Upper lobe of right lung (tissue), 1 donor: ENCODE results near the gene VASH2. TPM values are rescaled to one million over a fixed set of nuclear protein-coding genes. Genes with fewer than 3 reads are reported as not detected.
"Not testable (repeated sequence)": the region's sequence is repeated elsewhere in the genome, so short reads cannot be mapped to it uniquely, and the experiment has no call there.

ENCODE experiments used
- ATAC-seq: fragments of 200-7000 bp; cut with Tn5 transposase; one replicate; pipeline ENCODE4 v1.9.1; 2020; ENCODE audit warnings: mild to moderate bottlenecking, moderate library complexity
- DNase-seq: peaks from one replicate; pipeline ENCODE4 v3.0.0-alpha.2; 2020
- H3K27ac ChIP-seq: fragments of 200-600 bp; one replicate; pipeline ENCODE4 v1.8.0; 2022
- H3K27me3 ChIP-seq: fragments of 200-600 bp; one replicate; pipeline ENCODE4 v1.8.0; 2022; ENCODE audit warnings: mild to moderate bottlenecking
- H3K36me3 ChIP-seq: fragments of 200-600 bp; one replicate; pipeline ENCODE4 v1.8.0; 2022
- H3K4me1 ChIP-seq: fragments of 200-600 bp; one replicate; pipeline ENCODE4 v1.8.0; 2022
- H3K4me3 ChIP-seq: fragments of 200-600 bp; one replicate; pipeline ENCODE4 v1.8.0; 2022; ENCODE audit warnings: mild to moderate bottlenecking
- H3K9me3 ChIP-seq: fragments of 200-600 bp; one replicate; pipeline ENCODE4 v1.8.0; 2022
- CTCF ChIP-seq: fragments of 200-600 bp; IDR thresholded peaks from one replicate; pipeline ENCODE4 v1.8.0; 2022; ENCODE audit warnings: antibody characterized with exemption
- intact Hi-C: fragments of 100-400 bp; cut with DNase I; formaldehyde crosslinking; loops from one replicate; pipeline ENCODE4 v1.11.0; 2022
- long read RNA-seq: library from polyadenylated mRNA; unstranded; transcript quantifications from one replicate; pipeline ENCODE4 v2.0.0, GENCODE V29; 2021
- total RNA-seq: library from RNA; stranded (reverse); fragmentation: NEBNext Ultra II Directional; extraction: Animal tissue kit (Norgen Biotek cat#: 25700); gene quantifications from one replicate; pipeline ENCODE4 v1.2.1, GENCODE V29; 2021
- donor health status: DM: no; HTN: yes; CAD: no; lungs with severe emphysema.

VASH2 gene
- total RNA-seq: 1.9 TPM
- long read RNA-seq: 0 reads

DNA sequence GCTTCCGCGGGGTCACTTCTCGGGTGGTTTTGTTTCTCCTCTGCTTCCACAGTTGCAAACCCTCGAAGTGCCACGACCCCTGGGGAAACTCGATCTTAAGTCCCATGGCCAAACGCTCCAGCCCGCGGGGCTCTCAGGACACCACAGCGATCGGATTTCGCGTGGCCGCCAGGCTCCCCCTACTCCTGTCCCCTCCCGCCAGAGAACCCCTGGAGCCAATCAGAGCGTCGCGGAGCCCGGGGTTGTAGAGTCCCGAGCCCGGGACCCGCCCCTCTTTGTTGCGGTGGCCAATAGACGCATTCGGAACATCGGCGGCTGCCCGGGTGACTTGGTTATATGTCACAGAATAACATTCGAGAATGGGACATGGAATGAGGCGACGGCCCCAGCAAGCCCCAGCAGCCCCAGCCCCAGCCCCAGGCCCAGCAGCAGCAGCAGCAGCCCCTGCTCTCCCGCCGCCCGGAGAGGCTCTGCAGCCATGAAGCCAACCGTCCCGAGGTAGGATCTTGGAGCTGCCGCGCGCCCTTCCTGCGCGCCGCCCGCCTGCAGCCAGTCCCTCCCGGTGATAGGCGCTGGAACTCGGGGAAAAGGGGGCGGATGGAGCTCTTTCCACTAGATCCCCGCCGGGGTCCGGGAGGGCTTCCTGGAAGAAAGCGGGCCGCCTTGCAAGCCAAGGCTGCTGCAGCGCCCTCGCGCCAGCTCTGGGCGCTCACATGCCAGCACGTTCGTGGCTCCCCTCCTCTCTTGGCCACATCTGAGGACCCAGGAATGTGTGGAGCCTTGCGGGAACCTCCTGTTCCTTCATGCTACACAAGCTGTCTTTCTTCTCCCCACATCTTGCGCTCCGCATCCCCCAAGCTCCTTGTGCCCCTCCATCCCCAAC, at the start of gene VASH2:
Gene VASH2 (plus strand): TSS at position 299 of the 883 bp plus-strand sequence. CDS start 1,002 bp downstream, outside the sequence.
- peak; percentile 84 for DNase-seq
- no peak for TF ChIP-seq CTCF
- intact Hi-C loops: no loop called here
- Histone ChIP-seq H3K9me3 (no peaks in the 10 kb centered on the region), H3K4me1 (peaks cover 13% of the 10 kb centered on the region), H3K36me3 (no peaks in the 10 kb centered on the region), H3K27ac (no peak within 1 kb of the TSS), H3K4me3 (peak within 1 kb of the TSS; percentile 51), H3K27me3 (peaks cover 20% of the 10 kb centered on the region)
- ATAC-seq: peak; percentile 97

GRCh38 chr1:212901290-212901689, 49.1 kb upstream of the VASH2 start:
- ATAC-seq (no peak), DNase-seq (no peak)
- H3K27ac ChIP-seq: no peak overlapping the region
- no peaks in the 10 kb centered on the region for H3K9me3 ChIP-seq
- peaks cover 14% of the 10 kb centered on the region for H3K36me3 ChIP-seq
- no peak overlapping the region for H3K4me3 ChIP-seq
- no peaks in the 10 kb centered on the region for H3K4me1 ChIP-seq
- H3K27me3 ChIP-seq: no peaks in the 10 kb centered on the region
- intact Hi-C loops: no loop called here
- TF ChIP-seq CTCF: no peak

- no peaks in the 10 kb centered on the region for H3K4me1 ChIP-seq
- H3K27ac ChIP-seq: no peak overlapping the region
- peaks cover 9% of the 10 kb centered on the region for H3K36me3 ChIP-seq
- ATAC-seq (no peak), DNase-seq (no peak)
- no peak for TF ChIP-seq CTCF
- H3K27me3 ChIP-seq: no peaks in the 10 kb centered on the region
- no peaks in the 10 kb centered on the region for H3K9me3 ChIP-seq
- H3K4me3 ChIP-seq: no peak overlapping the region
- intact Hi-C loops: no loop called here
Observed at GRCh38 chr1:212902054-212902453, 48.3 kb upstream of the VASH2 start.

- Histone ChIP-seq H3K4me1 (no peaks in the 10 kb centered on the region), H3K36me3 (peaks cover 6% of the 10 kb centered on the region), H3K9me3 (no peaks in the 10 kb centered on the region), H3K27me3 (no peaks in the 10 kb centered on the region), H3K4me3 (no peak overlapping the region), H3K27ac (no peak overlapping the region)
- no peak for TF ChIP-seq CTCF
- intact Hi-C loops: no loop called here
- ATAC-seq (no peak), DNase-seq (no peak)
Observed at GRCh38 chr1:212903664-212904063, 46.7 kb upstream of the VASH2 start.

DNA sequence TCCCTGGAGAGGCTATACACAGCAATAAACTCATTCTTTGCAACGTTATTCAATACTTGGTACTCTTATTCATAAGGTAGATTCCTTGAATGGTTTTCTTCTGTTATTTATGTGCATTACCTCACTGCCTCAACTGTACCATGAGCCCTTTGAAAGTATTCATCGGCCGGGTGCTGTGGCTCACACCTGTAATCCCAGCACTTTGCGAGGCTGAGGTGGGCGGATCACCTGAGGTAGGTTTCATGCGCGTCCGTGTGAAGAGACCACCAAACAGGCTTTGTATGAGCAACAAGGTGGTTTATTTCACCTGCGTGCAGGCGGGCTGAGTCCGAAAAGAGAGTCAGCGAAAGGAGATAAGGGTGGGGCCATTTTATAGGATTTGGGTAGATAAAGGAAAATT, 42.3 kb upstream of the VASH2 start:
- ATAC-seq, H3K4me1 ChIP-seq, DNase-seq, H3K4me3 ChIP-seq, intact Hi-C loops, H3K27me3 ChIP-seq, H3K9me3 ChIP-seq, H3K27ac ChIP-seq, H3K36me3 ChIP-seq: not testable (repeated sequence)

GRCh38 chr1:212908971-212909370, 41.4 kb upstream of the VASH2 start:
- no peaks in the 10 kb centered on the region for H3K4me1 ChIP-seq
- no peaks in the 10 kb centered on the region for H3K27me3 ChIP-seq
- no peak for DNase-seq
- intact Hi-C loops: no loop called here
- no peaks in the 10 kb centered on the region for H3K9me3 ChIP-seq
- no peak for ATAC-seq
- H3K4me3 ChIP-seq: no peak overlapping the region
- no peaks in the 10 kb centered on the region for H3K36me3 ChIP-seq
- no peak for TF ChIP-seq CTCF
- no peak overlapping the region for H3K27ac ChIP-seq
